ENCODE results near the gene BIN1.

Gene BIN1

GRCh38 chr2:127034883-127035611, 71.9 kb downstream of the BIN1 start:
- Histone ChIP-seq H3K27me3 (replicated peaks; ENCODE audit: insufficient read depth, low read length) (no peaks in the 10 kb centered on the region), H3F3A (ENCODE audit: insufficient read depth, low read length) (no peaks in the 10 kb centered on the region), H3K9me3 (replicated peaks; ENCODE audit: insufficient read depth, low read length) (no peaks in the 10 kb centered on the region), H3K4me2 (ENCODE audit: low read depth, low read length) (no peak overlapping the region), H3K9me2 (replicated peaks; ENCODE audit: insufficient read depth, low read length) (no peaks in the 10 kb centered on the region), H3K36me3 (replicated peaks; ENCODE audit: insufficient read depth, low read length) (no peaks in the 10 kb centered on the region), H2AFZ (ENCODE audit: low read length) (no peak overlapping the region), H3K9ac (ENCODE audit: low read length) (no peak overlapping the region), H3K79me2 (ENCODE audit: low read length) (no peaks in the 10 kb centered on the region), H4K20me1 (ENCODE audit: insufficient read depth, low read length) (no peaks in the 10 kb centered on the region), H3K4me3 (ENCODE audit: low read length) (no peak overlapping the region), H3K27ac (ENCODE audit: low read length) (no peak overlapping the region), H3K4me1 (ENCODE audit: low read length) (no peaks in the 10 kb centered on the region)
- TF ChIP-seq, protein P1, sequence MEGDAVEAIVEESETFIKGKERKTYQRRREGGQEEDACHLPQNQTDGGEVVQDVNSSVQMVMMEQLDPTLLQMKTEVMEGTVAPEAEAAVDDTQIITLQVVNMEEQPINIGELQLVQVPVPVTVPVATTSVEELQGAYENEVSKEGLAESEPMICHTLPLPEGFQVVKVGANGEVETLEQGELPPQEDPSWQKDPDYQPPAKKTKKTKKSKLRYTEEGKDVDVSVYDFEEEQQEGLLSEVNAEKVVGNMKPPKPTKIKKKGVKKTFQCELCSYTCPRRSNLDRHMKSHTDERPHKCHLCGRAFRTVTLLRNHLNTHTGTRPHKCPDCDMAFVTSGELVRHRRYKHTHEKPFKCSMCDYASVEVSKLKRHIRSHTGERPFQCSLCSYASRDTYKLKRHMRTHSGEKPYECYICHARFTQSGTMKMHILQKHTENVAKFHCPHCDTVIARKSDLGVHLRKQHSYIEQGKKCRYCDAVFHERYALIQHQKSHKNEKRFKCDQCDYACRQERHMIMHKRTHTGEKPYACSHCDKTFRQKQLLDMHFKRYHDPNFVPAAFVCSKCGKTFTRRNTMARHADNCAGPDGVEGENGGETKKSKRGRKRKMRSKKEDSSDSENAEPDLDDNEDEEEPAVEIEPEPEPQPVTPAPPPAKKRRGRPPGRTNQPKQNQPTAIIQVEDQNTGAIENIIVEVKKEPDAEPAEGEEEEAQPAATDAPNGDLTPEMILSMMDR (IDR thresholded peaks at IDR 0.05; ENCODE audit: low read length): no peak
- TF ChIP-seq EZH2phosphoT487 (IDR thresholded peaks at IDR 0.05; ENCODE audit: low read length) (no peak), EZH2 (optimal IDR thresholded peaks at IDR 0.05; ENCODE audit: low read depth, low read length) (no peak)
- DNase-seq: no peak

DNA sequence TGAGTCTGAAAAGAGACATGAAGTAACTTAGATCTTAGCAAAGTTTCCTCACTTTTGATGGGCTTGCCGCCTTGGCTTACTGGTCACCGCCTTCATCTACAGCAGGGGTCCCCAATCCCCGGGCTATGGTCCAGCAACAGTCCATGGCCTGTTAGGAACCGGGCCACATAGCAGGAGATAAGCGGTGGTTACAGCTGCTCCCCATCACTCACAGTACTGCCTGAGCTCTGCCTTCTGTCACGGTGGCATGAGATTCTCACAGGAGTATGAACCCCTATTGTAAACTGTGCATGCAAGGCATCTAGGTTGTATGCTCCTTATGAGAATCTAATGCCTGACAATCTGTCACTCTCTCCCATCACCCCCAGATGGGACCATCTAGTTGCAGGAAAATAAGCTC, 72.9 kb downstream of the BIN1 start:
- Histone ChIP-seq H3K27ac (ENCODE audit: low read length) (no peak overlapping the region), H2AFZ (ENCODE audit: low read length) (no peak overlapping the region), H3K79me2 (ENCODE audit: low read length) (no peaks in the 10 kb centered on the region), H3K27me3 (replicated peaks; ENCODE audit: insufficient read depth, low read length) (no peaks in the 10 kb centered on the region), H3F3A (ENCODE audit: insufficient read depth, low read length) (no peaks in the 10 kb centered on the region), H3K4me2 (ENCODE audit: low read depth, low read length) (no peak overlapping the region), H3K36me3 (replicated peaks; ENCODE audit: insufficient read depth, low read length) (no peaks in the 10 kb centered on the region), H3K9me2 (replicated peaks; ENCODE audit: insufficient read depth, low read length) (no peaks in the 10 kb centered on the region), H3K9me3 (replicated peaks; ENCODE audit: insufficient read depth, low read length) (no peaks in the 10 kb centered on the region), H3K9ac (ENCODE audit: low read length) (no peak overlapping the region), H3K4me1 (ENCODE audit: low read length) (no peaks in the 10 kb centered on the region), H4K20me1 (ENCODE audit: insufficient read depth, low read length) (no peaks in the 10 kb centered on the region), H3K4me3 (ENCODE audit: low read length) (no peak overlapping the region)
- TF ChIP-seq EZH2phosphoT487 (IDR thresholded peaks at IDR 0.05; ENCODE audit: low read length) (no peak), EZH2 (optimal IDR thresholded peaks at IDR 0.05; ENCODE audit: low read depth, low read length) (no peak)
- TF ChIP-seq, protein P1 (IDR thresholded peaks at IDR 0.05; ENCODE audit: low read length): no peak
- DNase-seq: no peak

DNA sequence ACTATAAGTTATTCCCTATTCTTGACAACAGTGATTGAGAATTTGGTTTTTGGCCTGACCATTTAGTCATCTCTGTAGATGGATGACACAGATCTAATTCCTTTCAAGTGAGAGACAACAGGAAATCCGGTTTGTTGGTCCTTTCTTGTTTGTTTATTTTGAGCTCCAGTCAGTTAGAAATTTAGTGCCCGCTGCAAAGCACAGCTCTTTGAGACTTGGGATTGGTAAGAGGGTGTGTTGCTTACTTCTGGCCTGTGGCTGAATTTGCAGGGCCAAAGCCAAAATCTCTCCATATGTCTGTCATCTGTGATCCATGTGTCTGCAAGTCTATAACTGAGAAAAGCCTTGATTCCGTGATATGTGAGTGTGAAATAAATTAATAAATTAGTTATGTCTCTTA, 74.3 kb downstream of the BIN1 start:
- Histone ChIP-seq H3K9ac (ENCODE audit: low read length) (no peak overlapping the region), H3K27ac (ENCODE audit: low read length) (no peak overlapping the region), H3K4me1 (ENCODE audit: low read length) (no peaks in the 10 kb centered on the region), H3K4me3 (ENCODE audit: low read length) (no peak overlapping the region), H3K27me3 (replicated peaks; ENCODE audit: insufficient read depth, low read length) (no peaks in the 10 kb centered on the region), H2AFZ (ENCODE audit: low read length) (no peak overlapping the region), H3K79me2 (ENCODE audit: low read length) (no peaks in the 10 kb centered on the region), H3K36me3 (replicated peaks; ENCODE audit: insufficient read depth, low read length) (no peaks in the 10 kb centered on the region), H3K9me2 (replicated peaks; ENCODE audit: insufficient read depth, low read length) (no peaks in the 10 kb centered on the region), H3F3A (ENCODE audit: insufficient read depth, low read length) (no peaks in the 10 kb centered on the region), H4K20me1 (ENCODE audit: insufficient read depth, low read length) (no peaks in the 10 kb centered on the region), H3K9me3 (replicated peaks; ENCODE audit: insufficient read depth, low read length) (no peaks in the 10 kb centered on the region), H3K4me2 (ENCODE audit: low read depth, low read length) (no peak overlapping the region)
- no peak for DNase-seq
- TF ChIP-seq, protein P1 (IDR thresholded peaks at IDR 0.05; ENCODE audit: low read length): no peak
- no peak for TF ChIP-seq EZH2 (optimal IDR thresholded peaks at IDR 0.05; ENCODE audit: low read depth, low read length)
- no peak for TF ChIP-seq EZH2phosphoT487 (IDR thresholded peaks at IDR 0.05; ENCODE audit: low read length)
